HG03097 (cell line): ENCODE data around the gene TMEM51.

Experiments used
- ATAC-seq: cut with Tn5 transposase; IDR thresholded peaks from one replicate; pipeline ENCODE4 v1.9.1; 2021; ENCODE audit not compliant: unreplicated experiment, low FRiP score

The TMEM51 gene

GRCh38 chr1:15236746-15237145, 83.2 kb downstream of the TMEM51 start:
- no peak for ATAC-seq

GRCh38 chr1:15238789-15239188, 85.2 kb downstream of the TMEM51 start:
- ATAC-seq = no peak

- no peak for ATAC-seq
These were observed 89.2 kb downstream of the TMEM51 start for GRCh38 chr1:15242766-15243165.

GRCh38 chr1:15243275-15244043, 89.9 kb downstream of the TMEM51 start:
- no peak for ATAC-seq

GRCh38 chr1:15244813-15245212, 91.3 kb downstream of the TMEM51 start:
- no peak for ATAC-seq

GRCh38 chr1:15245593-15246360, 92.2 kb downstream of the TMEM51 start:
- ATAC-seq = no peak

- ATAC-seq = peak; percentile 51
These were observed 93.5 kb downstream of the TMEM51 start, which contains the start of gene FHAD1 for GRCh38 chr1:15246960-15247614. TSS of gene FHAD1 (plus strand) at chr1:15247223. CDS start at chr1:15251785, 4,562 bp downstream.

- no peak for ATAC-seq
These were observed 94.7 kb downstream of the TMEM51 start for GRCh38 chr1:15248216-15248615.

GRCh38 chr1:15249081-15249480, 95.5 kb downstream of the TMEM51 start:
- no peak for ATAC-seq

- ATAC-seq = no peak
These were observed 98.6 kb downstream of the TMEM51 start for GRCh38 chr1:15251857-15252835.

- ATAC-seq = no peak
These were observed 101.0 kb downstream of the TMEM51 start for GRCh38 chr1:15254559-15254958.

GRCh38 chr1:15255582-15256149, 102.1 kb downstream of the TMEM51 start:
- ATAC-seq = no peak

GRCh38 chr1:15256584-15256983, 103.0 kb downstream of the TMEM51 start:
- no peak for ATAC-seq

- no peak for ATAC-seq
These were observed 103.8 kb downstream of the TMEM51 start for GRCh38 chr1:15257309-15257708.

- no peak for ATAC-seq
These were observed 105.5 kb downstream of the TMEM51 start for GRCh38 chr1:15258833-15259621.

GRCh38 chr1:15259622-15260007, 106.1 kb downstream of the TMEM51 start:
- no peak for ATAC-seq

GRCh38 chr1:15260418-15261154, 107.0 kb downstream of the TMEM51 start:
- ATAC-seq = no peak
